HG03442 (cell line): ENCODE results near the gene MARCHF4.

ENCODE experiments used
- ATAC-seq: cut with Tn5 transposase; IDR thresholded peaks from one replicate; pipeline ENCODE4 v1.9.1; 2021; ENCODE audit warnings: mild to moderate bottlenecking, moderate library complexity; ENCODE audit not compliant: unreplicated experiment

The MARCHF4 gene

DNA sequence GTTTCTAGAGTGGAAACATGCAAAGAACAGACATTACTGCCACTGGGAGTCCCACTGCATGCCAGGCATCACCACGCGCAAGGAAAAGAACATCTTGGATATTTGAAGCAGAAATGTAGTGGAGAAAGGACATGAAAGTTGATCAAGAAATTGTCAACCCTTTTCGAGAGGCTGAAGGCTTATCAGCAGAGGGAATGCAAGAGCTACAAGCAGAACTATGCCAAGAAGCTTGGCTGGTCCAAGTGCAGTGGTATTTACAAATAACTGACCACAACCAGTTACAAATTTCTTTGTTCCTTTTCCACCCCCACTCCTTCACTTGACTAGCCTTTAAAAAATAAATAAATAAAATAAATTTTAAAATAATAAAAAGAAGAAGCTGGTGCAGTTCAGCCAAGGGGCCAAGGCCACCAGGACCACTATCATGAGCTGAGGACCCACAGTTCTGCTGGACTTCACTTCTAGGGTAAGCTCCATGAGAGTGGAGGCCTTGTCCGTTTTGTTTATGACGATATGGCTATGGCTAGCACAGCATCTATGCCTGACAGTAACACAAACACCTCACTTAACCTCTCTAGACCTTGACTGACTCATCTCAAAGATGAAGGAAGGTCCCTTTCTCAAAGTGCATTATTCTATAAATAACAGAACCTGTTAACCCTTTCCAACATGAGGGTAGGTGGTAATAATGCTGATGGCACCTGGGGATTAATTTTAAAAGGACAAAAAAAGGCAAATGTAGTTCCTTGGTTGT is 20.9 kb downstream of the MARCHF4 start:
- no peak for ATAC-seq

DNA sequence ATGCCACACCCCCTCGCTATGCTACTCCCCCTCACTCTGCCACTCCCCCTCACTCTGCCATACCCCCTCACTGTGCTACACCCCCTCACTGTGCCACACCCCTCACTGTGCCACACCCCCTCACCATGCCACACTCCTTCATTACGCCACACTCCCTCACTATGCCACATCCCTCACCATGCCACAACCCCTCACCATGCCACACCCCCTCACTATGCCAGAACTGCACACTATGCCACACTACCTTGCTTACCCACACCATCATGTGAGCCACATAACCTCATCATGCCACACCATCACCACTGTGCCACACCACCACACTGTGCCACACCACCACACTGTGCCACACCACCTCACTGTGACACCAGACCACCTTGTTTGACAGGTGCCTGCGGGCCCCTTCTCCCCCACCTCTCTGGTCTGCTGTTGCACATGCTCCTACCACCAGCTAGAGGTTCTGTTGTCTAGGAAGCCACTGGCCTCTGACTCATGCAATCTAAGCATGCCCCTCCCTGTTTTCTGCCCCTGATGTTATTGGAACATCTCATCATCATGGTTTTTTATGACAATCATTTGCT is 22.0 kb downstream of the MARCHF4 start:
- ATAC-seq: no peak

DNA sequence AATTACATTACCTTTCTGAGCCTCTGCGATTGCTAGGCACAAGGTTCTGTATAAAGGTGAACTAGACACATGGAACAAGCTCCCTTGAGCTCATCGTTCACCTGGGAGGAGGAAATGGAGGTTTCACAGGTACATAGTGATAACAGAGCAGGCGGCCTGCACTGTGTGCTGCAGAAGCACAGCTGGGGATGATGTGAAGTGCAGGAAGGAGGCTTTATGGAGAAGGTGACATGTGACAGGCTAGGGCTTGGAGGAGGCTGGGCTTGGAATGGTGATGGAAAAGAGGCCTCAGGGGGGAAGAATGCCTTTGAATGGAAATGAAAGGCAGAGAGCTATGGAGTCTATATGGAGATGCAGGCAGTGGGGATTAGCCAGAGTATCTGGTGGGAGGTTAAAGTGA is 22.9 kb downstream of the MARCHF4 start:
- ATAC-seq: no peak

DNA sequence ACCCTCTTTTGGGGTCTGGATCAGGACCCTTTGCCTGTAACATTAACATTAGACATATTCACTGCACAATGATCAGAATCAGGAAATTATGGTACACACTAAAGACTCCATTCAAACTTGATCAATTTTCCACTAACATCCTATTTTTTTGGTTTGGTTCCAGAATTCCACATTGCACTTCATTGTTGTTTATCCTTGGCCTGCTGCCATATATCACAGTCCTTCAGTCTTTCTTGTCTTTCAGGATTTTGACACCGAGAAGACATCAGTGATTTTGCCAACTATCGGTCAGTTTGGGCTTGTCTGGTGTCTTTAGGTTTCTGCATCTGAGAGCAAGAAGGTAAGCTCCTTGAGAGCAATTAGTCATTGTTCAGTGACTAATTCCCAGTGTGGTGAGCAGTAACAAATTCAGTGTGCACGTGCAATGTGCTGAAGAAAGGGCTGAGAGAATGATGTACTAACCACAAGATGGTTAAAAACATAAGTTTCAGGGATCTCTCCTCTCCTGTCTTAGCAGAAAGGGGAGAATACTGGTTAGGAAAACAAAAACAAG is 23.5 kb downstream of the MARCHF4 start:
- ATAC-seq: no peak

DNA sequence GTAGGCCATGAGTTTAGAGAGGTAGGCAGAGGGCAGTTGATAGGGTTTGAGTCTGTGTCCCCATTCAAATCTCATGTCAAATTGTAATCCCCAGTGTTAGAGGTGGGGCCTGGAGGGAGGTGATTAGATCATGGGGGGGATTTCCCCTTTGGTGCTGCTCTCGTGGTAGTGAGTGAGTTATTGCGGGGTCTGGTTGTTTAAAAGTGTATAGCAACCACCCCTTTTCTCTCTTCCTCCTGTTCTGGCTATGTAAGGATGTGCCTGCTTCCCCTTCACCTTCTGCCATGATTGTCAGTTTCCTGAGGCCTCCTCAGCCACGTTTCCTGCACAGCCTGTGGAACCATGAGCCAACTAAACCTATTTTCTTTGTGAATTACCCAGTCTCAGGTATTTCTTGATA is 25.5 kb downstream of the MARCHF4 start:
- ATAC-seq: no peak

DNA sequence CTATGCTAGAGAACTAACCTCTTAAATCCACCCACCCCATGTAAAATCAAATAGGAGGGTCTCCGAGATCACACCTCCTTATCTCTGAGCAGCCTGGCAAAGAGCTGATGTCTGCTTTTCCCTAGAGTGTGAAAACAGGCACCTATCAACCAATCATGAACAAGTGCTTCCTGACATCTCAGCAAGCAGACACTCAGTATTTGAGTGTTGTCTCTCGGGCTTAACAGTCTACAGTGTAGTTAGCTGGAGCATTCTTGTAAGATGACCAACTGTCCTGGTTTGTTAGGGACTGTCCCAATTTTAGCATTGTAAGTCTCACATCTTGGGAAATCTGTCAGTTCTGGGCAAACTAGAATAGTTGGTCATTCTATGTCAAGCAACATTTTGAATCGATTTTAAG is 26.4 kb downstream of the MARCHF4 start:
- no peak for ATAC-seq

DNA sequence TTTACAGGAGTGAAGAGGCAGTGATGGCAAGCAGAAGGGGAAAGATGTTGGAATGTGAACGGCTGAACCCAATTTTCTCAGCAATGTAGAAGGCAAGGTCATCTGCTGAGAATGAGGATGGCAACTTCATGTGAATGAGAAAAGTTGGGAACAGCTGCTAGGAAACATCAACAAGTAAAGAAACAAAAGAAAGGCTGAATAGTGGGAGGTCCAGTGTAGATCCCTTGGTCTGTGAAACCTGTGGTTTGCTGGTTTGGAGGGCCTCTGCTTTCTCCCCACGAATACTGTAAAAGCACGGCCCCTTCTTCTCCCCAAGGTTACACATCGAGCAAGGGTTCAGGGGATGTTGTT is 27.4 kb downstream of the MARCHF4 start:
- no peak for ATAC-seq

DNA sequence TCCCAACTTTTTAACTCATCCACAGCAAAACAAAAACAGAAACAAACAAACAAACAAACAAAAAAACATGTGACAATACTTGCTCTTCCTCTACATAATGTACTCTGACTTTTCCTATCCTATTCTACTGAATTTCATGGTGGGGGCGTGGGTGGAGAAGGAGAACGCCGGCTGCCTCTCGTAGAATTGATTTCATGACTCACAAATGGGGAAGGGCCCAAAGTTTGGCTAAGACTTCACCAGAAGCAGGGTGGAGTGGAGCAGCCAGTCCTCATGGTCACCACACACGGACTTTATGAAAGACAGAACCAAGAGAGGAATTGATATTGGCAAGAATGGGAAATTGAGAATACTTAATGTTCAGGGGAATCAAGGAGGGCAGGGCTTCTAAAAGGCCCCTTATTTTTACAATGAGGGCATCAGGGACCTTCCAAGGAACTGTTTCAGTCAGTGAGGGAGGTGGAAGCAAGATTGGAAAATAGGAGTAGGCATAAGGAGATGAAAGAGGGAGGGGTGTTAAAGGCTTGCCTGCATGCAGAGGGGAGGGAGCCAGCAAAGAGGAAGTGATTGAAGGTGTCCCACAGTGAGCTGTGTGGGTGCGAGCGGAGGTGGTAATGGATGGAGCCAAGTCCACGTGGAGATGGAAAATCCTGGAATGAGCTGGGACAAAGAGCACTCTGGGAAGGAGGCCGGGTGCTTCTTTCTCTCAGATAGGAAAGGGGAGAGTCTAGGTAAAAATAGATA is 27.9 kb downstream of the MARCHF4 start:
- no peak for ATAC-seq

DNA sequence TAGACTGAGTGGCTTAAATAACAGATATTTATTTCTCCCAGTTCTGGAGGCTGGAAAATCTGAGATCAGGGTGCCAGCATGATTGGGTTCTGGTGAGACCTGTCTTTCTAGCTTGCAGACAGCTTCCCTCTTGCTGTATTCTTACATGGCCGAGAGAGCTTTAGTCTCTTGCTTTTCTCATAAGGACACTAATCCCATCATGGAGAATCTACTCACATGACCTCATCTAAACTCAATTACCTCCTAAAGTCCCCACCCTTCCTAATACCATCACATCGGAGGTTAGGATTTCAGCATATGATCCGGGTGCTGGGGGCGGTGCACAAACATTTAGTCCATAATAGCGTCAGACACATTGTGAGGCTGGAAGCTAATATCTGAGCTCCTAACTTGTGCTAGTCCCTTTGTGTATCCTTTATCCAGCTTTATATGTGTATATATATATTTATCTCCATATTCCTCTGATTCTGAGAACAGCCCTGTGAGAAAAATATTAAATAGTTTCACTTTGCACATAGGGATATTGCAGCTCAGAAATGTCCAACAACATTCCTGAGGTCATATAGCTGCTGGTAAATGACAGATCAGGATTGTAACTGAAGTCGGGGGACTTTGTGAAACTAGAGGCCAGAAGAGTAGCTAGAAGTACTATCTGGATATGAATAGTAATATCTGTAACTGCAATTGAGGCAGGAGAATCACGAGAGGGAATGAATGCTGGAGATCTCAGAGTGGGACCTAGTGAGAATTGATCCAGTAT is 28.9 kb downstream of the MARCHF4 start:
- ATAC-seq: no peak

DNA sequence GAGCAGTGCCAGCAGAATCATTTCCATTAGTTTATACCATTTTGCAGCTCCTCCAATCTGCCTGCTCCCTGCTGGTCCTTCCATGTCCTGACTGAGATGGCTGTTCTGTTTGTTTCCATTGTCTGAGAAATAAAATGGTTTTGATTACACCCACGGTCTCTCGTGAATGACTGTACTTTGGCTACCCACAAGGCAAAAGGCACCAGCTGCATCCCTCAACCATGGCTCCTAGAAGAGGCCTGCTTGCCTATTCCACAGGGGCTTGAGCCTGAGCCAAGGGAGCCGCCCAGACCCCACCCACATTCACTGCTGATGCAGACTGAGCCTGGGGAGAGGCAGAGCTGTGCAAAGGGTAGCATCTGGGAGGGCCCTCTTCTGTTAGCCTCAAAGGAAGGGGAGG is 31.2 kb downstream of the MARCHF4 start:
- ATAC-seq: no peak

DNA sequence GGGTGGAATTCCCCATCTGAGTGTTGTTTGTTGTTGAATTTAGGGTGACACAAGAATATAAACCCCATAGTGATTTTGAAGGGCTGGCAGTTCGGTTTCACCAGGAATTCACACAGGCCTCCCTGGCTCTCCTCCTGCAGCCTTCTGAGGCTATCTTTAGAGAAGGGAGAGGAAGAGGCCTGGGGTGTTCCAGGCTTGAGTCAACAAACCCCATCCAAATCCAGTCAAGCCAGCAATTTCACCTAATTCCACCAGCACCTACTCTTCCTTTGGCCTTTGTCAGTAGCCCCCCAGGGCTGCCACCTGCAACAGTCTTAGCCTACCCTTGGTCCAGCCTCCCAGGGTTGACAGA is 32.0 kb downstream of the MARCHF4 start:
- ATAC-seq: no peak

DNA sequence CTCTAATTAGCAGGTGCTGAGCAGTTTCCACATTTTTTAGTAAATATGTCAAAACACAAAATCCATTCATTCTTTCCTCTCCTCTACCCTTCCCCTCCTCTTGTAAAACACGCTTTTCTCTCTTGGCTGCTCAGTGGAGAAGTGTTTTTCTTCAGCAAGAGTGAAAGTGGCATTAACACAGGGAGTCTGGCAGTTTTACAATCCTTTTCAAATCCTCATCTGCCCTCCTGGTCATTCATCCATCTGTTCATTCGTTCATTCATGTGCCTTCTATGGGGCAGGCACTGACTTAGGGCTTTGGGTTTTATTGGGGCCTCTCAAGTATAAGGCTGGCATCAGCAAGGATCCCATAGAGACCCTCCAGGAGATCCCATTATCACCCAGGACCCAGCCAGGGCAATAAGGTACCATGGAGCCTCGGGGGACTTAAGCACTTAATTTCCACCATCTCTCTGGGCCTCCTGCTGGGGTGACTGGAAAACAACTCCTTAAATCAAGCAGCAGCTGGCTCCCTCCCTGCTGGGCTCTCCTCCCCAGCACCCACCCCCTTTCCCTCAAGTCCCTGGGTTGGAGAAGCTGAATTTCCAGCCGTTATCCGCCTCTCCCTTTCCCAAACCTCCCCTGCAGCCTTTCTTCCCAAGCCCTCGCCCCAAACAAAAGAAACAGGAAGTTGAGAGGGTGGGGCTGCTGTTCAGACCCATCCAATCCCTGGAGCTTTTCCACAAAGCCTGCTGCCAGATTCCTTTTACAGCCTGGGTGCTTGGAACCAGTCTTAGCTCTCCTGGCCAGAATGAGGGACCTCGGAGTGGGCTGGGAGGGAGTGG is 32.6 kb downstream of the MARCHF4 start:
- no peak for ATAC-seq

DNA sequence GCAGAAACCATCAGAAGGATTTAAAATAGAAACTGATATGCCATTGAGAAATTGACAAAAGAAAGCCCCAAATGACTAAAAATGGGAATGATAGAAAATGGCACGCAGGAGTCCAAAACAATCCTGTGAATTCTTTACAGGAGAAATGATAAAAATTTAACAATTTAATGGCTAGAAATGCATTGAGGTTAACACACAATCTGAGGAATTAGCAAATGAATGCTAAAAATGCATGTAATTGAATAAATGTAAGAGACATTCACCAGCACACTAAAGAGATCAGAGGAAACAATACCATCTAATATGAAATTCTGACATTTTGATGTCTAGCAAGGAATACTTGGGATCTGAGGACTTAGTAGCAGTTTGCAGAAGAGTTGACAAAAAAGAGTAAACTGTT is 37.0 kb downstream of the MARCHF4 start:
- ATAC-seq: no peak

DNA sequence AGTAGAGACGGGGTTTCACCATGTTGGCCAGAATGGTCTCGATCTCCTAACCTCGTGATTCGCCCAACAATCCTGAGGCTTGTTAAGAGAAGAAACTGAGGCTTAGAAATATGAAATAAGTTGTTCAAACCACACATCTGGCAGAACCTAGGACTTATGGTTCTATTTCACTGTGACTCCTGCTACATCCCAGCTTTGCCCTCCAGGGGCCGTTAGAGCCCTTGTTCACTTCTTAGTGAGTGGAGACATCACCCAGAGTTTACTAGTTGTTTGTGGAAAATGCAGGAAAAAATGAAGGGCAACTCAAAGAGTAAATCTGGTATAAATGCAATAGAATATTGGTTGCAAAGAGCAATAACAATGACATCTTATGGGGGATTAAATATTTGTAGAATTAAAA is 43.9 kb downstream of the MARCHF4 start:
- ATAC-seq: no peak

DNA sequence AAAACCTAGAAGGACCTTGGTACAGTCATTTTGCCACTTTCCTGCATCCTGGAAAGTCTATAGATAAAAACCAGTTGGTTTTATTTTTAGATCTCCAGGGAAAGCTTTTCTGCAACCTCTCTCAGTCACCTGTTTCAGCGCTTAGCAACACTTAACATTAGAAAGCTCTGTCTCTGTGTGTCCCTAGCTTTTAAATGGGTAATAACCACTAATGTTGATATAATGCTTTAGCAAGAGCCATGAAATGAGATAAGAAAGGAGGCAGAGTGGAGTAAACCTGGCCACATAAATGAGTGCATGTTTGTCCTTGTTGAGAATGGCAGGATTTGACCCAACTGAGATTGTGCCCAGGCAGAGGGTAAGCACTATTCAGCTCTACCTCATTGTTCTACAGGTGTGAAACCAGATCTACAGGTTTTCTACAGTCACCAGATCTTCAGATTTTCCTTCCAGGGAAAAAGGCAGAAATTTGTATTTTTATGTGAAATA is 44.8 kb downstream of the MARCHF4 start:
- ATAC-seq: no peak
